Cardiac muscle cell (in vitro differentiated cells and primary cell): ENCODE results near the gene ITGBL1. TPM values are rescaled to one million over a fixed set of nuclear protein-coding genes. Genes with fewer than 3 reads are reported as not detected.

ENCODE experiments used
- DNase-seq, 2 donors: peaks; one replicate each; pipeline versions ENCODE4 v3.0.0 to v3.0.0-alpha.2; 2010 to 2017; ENCODE audit warnings: low read depth in 1 of 2, low spot score in 1 of 2
- H3K27ac ChIP-seq: fragments of 200-600 bp; sonication (generic); 2 replicates; pipeline ENCODE4 v1.5.1; 2016
- H3K27me3 ChIP-seq: fragments of 200-600 bp; sonication (generic); 2 replicates; pipeline ENCODE4 v1.6.0; 2016; ENCODE audit warnings: control low read depth
- H3K36me3 ChIP-seq: fragments of 200-600 bp; sonication (generic); 2 replicates; pipeline ENCODE4 v1.5.1; 2016; ENCODE audit warnings: control low read depth
- H3K4me1 ChIP-seq: fragments of 200-600 bp; sonication (generic); 2 replicates; pipeline ENCODE4 v1.8.1; 2017; ENCODE audit warnings: low read depth, mild to moderate bottlenecking, mixed run types
- H3K4me3 ChIP-seq: fragments of 200-600 bp; sonication (generic); 2 replicates; pipeline ENCODE4 v1.5.1; 2016; ENCODE audit warnings: mild to moderate bottlenecking
- H3K9me3 ChIP-seq: fragments of 200-600 bp; sonication (generic); 2 replicates; pipeline ENCODE4 v1.5.1; 2017; ENCODE audit warnings: low read depth, mild to moderate bottlenecking, control low read depth
- polyA plus RNA-seq: library from polyadenylated mRNA; unstranded; fragments of >200 nt; fragmentation: Nextera tagmentation; extraction: Ambion mirVana; gene quantifications from 2 replicates; pipeline ENCODE4 v1.2.1, GENCODE V29; 2016
- total RNA-seq: library from RNA; depleted of rRNA; stranded (reverse); fragments of >200 nt; gene quantifications from 2 replicates; pipeline ENCODE4 v1.2.3, GENCODE V29; 2016
- TF ChIP-seq, protein P1 (sequence below): IDR thresholded peaks from 2 replicates; pipeline ENCODE4 v1.5.1; 2012; ENCODE audit warnings: low read depth, mild to moderate bottlenecking, low read length

Gene ITGBL1
- total and polyA plus RNA-seq, 2 experiments from 2014 or later, result not detected

DNA sequence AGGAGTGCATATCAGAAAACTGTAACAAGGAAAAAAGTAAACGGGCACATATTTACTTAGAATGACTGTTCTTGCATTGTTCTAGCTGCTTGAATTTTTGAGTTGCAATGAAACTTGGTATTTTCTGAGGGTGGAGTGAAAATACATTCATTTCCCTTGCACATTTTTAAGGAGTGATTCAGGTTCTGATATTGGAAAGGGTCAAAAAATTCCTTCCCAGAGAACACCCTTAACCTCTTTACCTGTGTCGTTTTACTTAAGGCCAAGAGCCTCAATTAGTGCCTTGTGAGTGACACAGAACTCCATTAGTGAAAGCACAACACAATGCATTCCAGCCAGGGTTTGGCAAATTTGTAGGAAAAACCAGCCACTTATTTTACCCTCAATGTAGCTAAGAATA lies 2.3 kb downstream of the ITGBL1 start:
- H3K4me1 ChIP-seq, result no peaks in the 10 kb centered on the region
- peaks cover 8% of the 10 kb centered on the region for H3K27me3 ChIP-seq
- no peak overlapping the region for H3K27ac ChIP-seq
- TF ChIP-seq, protein P1, sequence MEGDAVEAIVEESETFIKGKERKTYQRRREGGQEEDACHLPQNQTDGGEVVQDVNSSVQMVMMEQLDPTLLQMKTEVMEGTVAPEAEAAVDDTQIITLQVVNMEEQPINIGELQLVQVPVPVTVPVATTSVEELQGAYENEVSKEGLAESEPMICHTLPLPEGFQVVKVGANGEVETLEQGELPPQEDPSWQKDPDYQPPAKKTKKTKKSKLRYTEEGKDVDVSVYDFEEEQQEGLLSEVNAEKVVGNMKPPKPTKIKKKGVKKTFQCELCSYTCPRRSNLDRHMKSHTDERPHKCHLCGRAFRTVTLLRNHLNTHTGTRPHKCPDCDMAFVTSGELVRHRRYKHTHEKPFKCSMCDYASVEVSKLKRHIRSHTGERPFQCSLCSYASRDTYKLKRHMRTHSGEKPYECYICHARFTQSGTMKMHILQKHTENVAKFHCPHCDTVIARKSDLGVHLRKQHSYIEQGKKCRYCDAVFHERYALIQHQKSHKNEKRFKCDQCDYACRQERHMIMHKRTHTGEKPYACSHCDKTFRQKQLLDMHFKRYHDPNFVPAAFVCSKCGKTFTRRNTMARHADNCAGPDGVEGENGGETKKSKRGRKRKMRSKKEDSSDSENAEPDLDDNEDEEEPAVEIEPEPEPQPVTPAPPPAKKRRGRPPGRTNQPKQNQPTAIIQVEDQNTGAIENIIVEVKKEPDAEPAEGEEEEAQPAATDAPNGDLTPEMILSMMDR, result no peak
- no peak overlapping the region for H3K4me3 ChIP-seq
- DNase-seq, result peak in 1 of 2 donors; percentile 3
- no peaks in the 10 kb centered on the region for H3K9me3 ChIP-seq
- H3K36me3 ChIP-seq, result no peaks in the 10 kb centered on the region

DNA sequence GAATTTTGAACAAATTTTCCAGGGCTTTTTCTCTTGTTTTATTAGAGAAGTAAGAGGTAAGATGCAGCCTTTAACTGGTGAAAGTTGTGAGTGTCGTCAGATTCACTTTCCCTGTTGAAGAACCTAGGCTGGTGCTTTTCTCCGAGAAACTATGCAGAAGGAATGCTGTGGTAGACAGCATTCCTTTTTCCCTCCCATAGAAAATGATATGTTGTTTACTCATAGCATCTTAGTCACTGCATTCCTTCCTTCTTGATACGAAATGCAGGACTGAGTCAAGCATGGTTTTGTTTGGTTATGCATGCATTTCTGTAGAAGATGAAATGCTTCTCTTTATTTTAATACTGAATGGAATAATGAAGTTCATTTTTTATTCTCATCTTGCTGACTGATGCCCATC lies 3.4 kb downstream of the ITGBL1 start:
- no peaks in the 10 kb centered on the region for H3K4me1 ChIP-seq
- no peaks in the 10 kb centered on the region for H3K36me3 ChIP-seq
- no peaks in the 10 kb centered on the region for H3K9me3 ChIP-seq
- no peak overlapping the region for H3K27ac ChIP-seq
- peaks cover 8% of the 10 kb centered on the region for H3K27me3 ChIP-seq
- DNase-seq, result peak in 1 of 2 donors; percentile 88
- H3K4me3 ChIP-seq, result no peak overlapping the region
- TF ChIP-seq, protein P1, result no peak

GRCh38 chr13:101457176-101457575 lies 4.7 kb downstream of the ITGBL1 start:
- TF ChIP-seq, protein P1, result no peak
- Histone ChIP-seq H3K4me3 (no peak overlapping the region), H3K27ac (no peak overlapping the region), H3K27me3 (peaks cover 8% of the 10 kb centered on the region), H3K36me3 (no peaks in the 10 kb centered on the region), H3K4me1 (no peaks in the 10 kb centered on the region), H3K9me3 (no peaks in the 10 kb centered on the region)
- DNase-seq, result no peak

- Histone ChIP-seq H3K9me3 (no peaks in the 10 kb centered on the region), H3K27ac (no peak overlapping the region), H3K4me3 (no peak overlapping the region), H3K36me3 (no peaks in the 10 kb centered on the region), H3K27me3 (no peaks in the 10 kb centered on the region), H3K4me1 (no peaks in the 10 kb centered on the region)
- no peak for DNase-seq
- TF ChIP-seq, protein P1, result no peak
Observed at GRCh38 chr13:101465877-101466276, 13.4 kb downstream of the ITGBL1 start.

- no peaks in the 10 kb centered on the region for H3K36me3 ChIP-seq
- H3K4me1 ChIP-seq, result no peaks in the 10 kb centered on the region
- H3K4me3 ChIP-seq, result no peak overlapping the region
- no peak for DNase-seq
- H3K9me3 ChIP-seq, result no peaks in the 10 kb centered on the region
- no peaks in the 10 kb centered on the region for H3K27me3 ChIP-seq
- TF ChIP-seq, protein P1, result no peak
- no peak overlapping the region for H3K27ac ChIP-seq
Observed at GRCh38 chr13:101467415-101467814, 14.9 kb downstream of the ITGBL1 start.

DNA sequence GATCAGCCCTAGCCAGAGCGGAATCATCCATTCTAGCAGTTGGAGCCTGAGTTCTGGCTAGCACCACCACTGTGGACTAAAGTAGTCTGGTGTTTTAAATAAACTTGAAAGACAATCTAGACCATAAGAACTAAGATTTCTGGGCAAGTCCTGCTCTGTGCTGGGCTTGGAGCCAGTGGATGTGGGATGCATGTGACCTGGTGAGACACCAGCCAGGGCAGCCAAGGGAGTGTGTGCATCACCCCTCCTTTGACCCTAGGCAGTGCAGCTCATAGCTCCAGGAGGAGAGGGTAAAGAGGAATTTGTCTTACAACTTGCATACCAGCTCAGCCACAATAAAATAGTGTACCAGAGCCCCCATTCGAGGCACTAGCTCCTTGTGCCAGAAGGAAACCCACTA lies 21.0 kb downstream of the ITGBL1 start:
- no peak overlapping the region for H3K4me3 ChIP-seq
- no peaks in the 10 kb centered on the region for H3K4me1 ChIP-seq
- no peaks in the 10 kb centered on the region for H3K9me3 ChIP-seq
- H3K27me3 ChIP-seq, result no peaks in the 10 kb centered on the region
- DNase-seq, result peak in 1 of 2 donors; percentile 67
- no peaks in the 10 kb centered on the region for H3K36me3 ChIP-seq
- TF ChIP-seq, protein P1, result no peak
- no peak overlapping the region for H3K27ac ChIP-seq
